ENCODE measurements around the gene OR51G1. TPM values are rescaled to one million over a fixed set of nuclear protein-coding genes. Genes with fewer than 3 reads are reported as not detected.

OR51G1 gene
- total RNA-seq, 2 experiments from 2014 or later = not detected

GRCh38 chr11:4916581-4916980 is 7.6 kb downstream of the OR51G1 start:
- peaks cover 8% of the 10 kb centered on the region for H3K27me3 Mint-ChIP-seq
- H3K9me3 Mint-ChIP-seq (ENCODE audit: low read depth) = no peaks in the 10 kb centered on the region
- intact Hi-C loops (cut with DNase I, micrococcal nuclease) = no loop called here
- H3K4me3 Mint-ChIP-seq = no peak overlapping the region
- no peak overlapping the region for H3K27ac Mint-ChIP-seq
- DNase-seq (no peak), ATAC-seq (no peak)
- ChIA-PET POLR2A (no interaction called here), CTCF (interaction anchor here (1.3 kb wide), 1 partner anchor 89 kb away, joined by 3 read pairs; no protein-coding TSS in a partner anchor)
- H3K4me1 Mint-ChIP-seq = no peaks in the 10 kb centered on the region
- H3K36me3 Mint-ChIP-seq (ENCODE audit: low read depth) = no peaks in the 10 kb centered on the region

- Mint-ChIP-seq H3K4me3 (no peak within 1 kb of the TSS), H3K4me1 (no peaks in the 10 kb centered on the region), H3K27ac (no peak within 1 kb of the TSS), H3K36me3 (ENCODE audit: low read depth) (no peaks in the 10 kb centered on the region), H3K27me3 (peaks cover 9% of the 10 kb centered on the region), H3K9me3 (ENCODE audit: low read depth) (no peaks in the 10 kb centered on the region)
- ChIA-PET POLR2A (no interaction called here), CTCF (no interaction called here)
- ATAC-seq (no peak), DNase-seq (no peak)
- intact Hi-C loops (cut with DNase I, micrococcal nuclease) = no loop called here
Measured at GRCh38 chr11:4903484-4903883, 20.7 kb downstream of the OR51G1 start, which contains the start of gene OR51A7. Gene OR51A7 (plus strand): TSS chr11:4903783. CDS start chr11:4907370, 3,587 bp downstream.

- POLR2A ChIA-PET = no interaction called here
- H3K4me3 Mint-ChIP-seq = no peak overlapping the region
- no peaks in the 10 kb centered on the region for H3K9me3 Mint-ChIP-seq (ENCODE audit: low read depth)
- DNase-seq (no peak), ATAC-seq (no peak)
- CTCF ChIA-PET = interaction anchor here (1.6 kb wide), 1 partner anchor 10 kb away, joined by 5 read pairs; no protein-coding TSS in a partner anchor
- no peak overlapping the region for H3K27ac Mint-ChIP-seq
- no peaks in the 10 kb centered on the region for H3K4me1 Mint-ChIP-seq
- no peaks in the 10 kb centered on the region for H3K36me3 Mint-ChIP-seq (ENCODE audit: low read depth)
- peaks cover 8% of the 10 kb centered on the region for H3K27me3 Mint-ChIP-seq
- intact Hi-C loops (cut with DNase I, micrococcal nuclease) = no loop called here
Measured at GRCh38 chr11:4891996-4892640, 32.0 kb downstream of the OR51G1 start.

- no peak for DNase-seq
- intact Hi-C loops (cut with DNase I, micrococcal nuclease) = no loop called here
- no peak overlapping the region for H3K4me3 Mint-ChIP-seq
- peaks cover 5% of the 10 kb centered on the region for H3K27me3 Mint-ChIP-seq
- CTCF ChIA-PET = no interaction called here
- no peaks in the 10 kb centered on the region for H3K4me1 Mint-ChIP-seq
- no peaks in the 10 kb centered on the region for H3K9me3 Mint-ChIP-seq (ENCODE audit: low read depth)
- POLR2A ChIA-PET = no interaction called here
- no peaks in the 10 kb centered on the region for H3K36me3 Mint-ChIP-seq (ENCODE audit: low read depth)
- no peak overlapping the region for H3K27ac Mint-ChIP-seq
- ATAC-seq = no peak
Measured at GRCh38 chr11:4890279-4890678, 33.9 kb downstream of the OR51G1 start.

- intact Hi-C loops (cut with DNase I, micrococcal nuclease) = no loop called here
- DNase-seq (no peak), ATAC-seq (no peak)
- H3K27ac Mint-ChIP-seq = no peak overlapping the region
- ChIA-PET CTCF (no interaction called here), POLR2A (no interaction called here)
- no peaks in the 10 kb centered on the region for H3K36me3 Mint-ChIP-seq (ENCODE audit: low read depth)
- no peak overlapping the region for H3K4me3 Mint-ChIP-seq
- no peaks in the 10 kb centered on the region for H3K9me3 Mint-ChIP-seq (ENCODE audit: low read depth)
- no peaks in the 10 kb centered on the region for H3K4me1 Mint-ChIP-seq
- peaks cover 5% of the 10 kb centered on the region for H3K27me3 Mint-ChIP-seq
Measured at GRCh38 chr11:4887591-4887990, 36.5 kb downstream of the OR51G1 start.

- Mint-ChIP-seq H3K36me3 (ENCODE audit: low read depth) (no peaks in the 10 kb centered on the region), H3K4me1 (no peaks in the 10 kb centered on the region), H3K27ac (no peak overlapping the region), H3K27me3 (peaks cover 5% of the 10 kb centered on the region), H3K9me3 (ENCODE audit: low read depth) (no peaks in the 10 kb centered on the region), H3K4me3 (no peak overlapping the region)
- no peak for DNase-seq
- intact Hi-C loops (cut with DNase I, micrococcal nuclease) = no loop called here
- ChIA-PET CTCF (no interaction called here), POLR2A (no interaction called here)
- ATAC-seq = no peak
Measured at GRCh38 chr11:4886186-4886585, 38.0 kb downstream of the OR51G1 start.

- no peak for ATAC-seq
- Mint-ChIP-seq H3K27me3 (peaks cover 2% of the 10 kb centered on the region), H3K4me3 (no peak overlapping the region), H3K27ac (no peak overlapping the region), H3K4me1 (no peaks in the 10 kb centered on the region), H3K36me3 (ENCODE audit: low read depth) (no peaks in the 10 kb centered on the region), H3K9me3 (ENCODE audit: low read depth) (no peaks in the 10 kb centered on the region)
- POLR2A ChIA-PET = no interaction called here
- DNase-seq = no peak
- intact Hi-C loops (cut with DNase I, micrococcal nuclease) = no loop called here
- CTCF ChIA-PET = no interaction called here
Measured at GRCh38 chr11:4884361-4884760, 39.8 kb downstream of the OR51G1 start.

GRCh38 chr11:4882543-4882942 is 41.6 kb downstream of the OR51G1 start:
- no peaks in the 10 kb centered on the region for H3K4me1 Mint-ChIP-seq
- ATAC-seq (no peak), DNase-seq (no peak)
- no peaks in the 10 kb centered on the region for H3K36me3 Mint-ChIP-seq (ENCODE audit: low read depth)
- H3K4me3 Mint-ChIP-seq = no peak overlapping the region
- ChIA-PET CTCF (interaction anchor here (1.5 kb wide), 1 partner anchor 9 kb away, joined by 5 read pairs; no protein-coding TSS in a partner anchor), POLR2A (no interaction called here)
- H3K27ac Mint-ChIP-seq = no peak overlapping the region
- H3K27me3 Mint-ChIP-seq = peaks cover 2% of the 10 kb centered on the region
- no peaks in the 10 kb centered on the region for H3K9me3 Mint-ChIP-seq (ENCODE audit: low read depth)
- intact Hi-C loops (cut with DNase I, micrococcal nuclease) = no loop called here

GRCh38 chr11:4881860-4882500 is 42.2 kb downstream of the OR51G1 start, which contains the start of gene OR51T1:
Gene OR51T1 (plus strand): TSS chr11:4881900. CDS start chr11:4881900, 0 bp downstream.
- H3K27ac Mint-ChIP-seq = no peak within 1 kb of the TSS
- no peak for DNase-seq
- H3K4me3 Mint-ChIP-seq = no peak within 1 kb of the TSS
- ATAC-seq = no peak
- intact Hi-C loops (cut with DNase I, micrococcal nuclease) = no loop called here
- no peaks in the 10 kb centered on the region for H3K36me3 Mint-ChIP-seq (ENCODE audit: low read depth)
- ChIA-PET CTCF (interaction anchor here (1.5 kb wide), 1 partner anchor 9 kb away, joined by 5 read pairs; no protein-coding TSS in a partner anchor), POLR2A (no interaction called here)
- no peaks in the 10 kb centered on the region for H3K4me1 Mint-ChIP-seq
- H3K27me3 Mint-ChIP-seq = peaks cover 2% of the 10 kb centered on the region
- H3K9me3 Mint-ChIP-seq (ENCODE audit: low read depth) = no peaks in the 10 kb centered on the region

GRCh38 chr11:4881188-4881587 is 43.0 kb downstream of the OR51G1 start:
- ATAC-seq (no peak), DNase-seq (no peak)
- Mint-ChIP-seq H3K4me1 (no peaks in the 10 kb centered on the region), H3K27ac (no peak overlapping the region), H3K27me3 (peaks cover 2% of the 10 kb centered on the region), H3K9me3 (ENCODE audit: low read depth) (no peaks in the 10 kb centered on the region), H3K36me3 (ENCODE audit: low read depth) (no peaks in the 10 kb centered on the region), H3K4me3 (no peak overlapping the region)
- CTCF ChIA-PET = no interaction called here
- POLR2A ChIA-PET = no interaction called here
- intact Hi-C loops (cut with DNase I, micrococcal nuclease) = no loop called here
